ENCODE results near the gene DLG5.

DLG5 gene

DNA sequence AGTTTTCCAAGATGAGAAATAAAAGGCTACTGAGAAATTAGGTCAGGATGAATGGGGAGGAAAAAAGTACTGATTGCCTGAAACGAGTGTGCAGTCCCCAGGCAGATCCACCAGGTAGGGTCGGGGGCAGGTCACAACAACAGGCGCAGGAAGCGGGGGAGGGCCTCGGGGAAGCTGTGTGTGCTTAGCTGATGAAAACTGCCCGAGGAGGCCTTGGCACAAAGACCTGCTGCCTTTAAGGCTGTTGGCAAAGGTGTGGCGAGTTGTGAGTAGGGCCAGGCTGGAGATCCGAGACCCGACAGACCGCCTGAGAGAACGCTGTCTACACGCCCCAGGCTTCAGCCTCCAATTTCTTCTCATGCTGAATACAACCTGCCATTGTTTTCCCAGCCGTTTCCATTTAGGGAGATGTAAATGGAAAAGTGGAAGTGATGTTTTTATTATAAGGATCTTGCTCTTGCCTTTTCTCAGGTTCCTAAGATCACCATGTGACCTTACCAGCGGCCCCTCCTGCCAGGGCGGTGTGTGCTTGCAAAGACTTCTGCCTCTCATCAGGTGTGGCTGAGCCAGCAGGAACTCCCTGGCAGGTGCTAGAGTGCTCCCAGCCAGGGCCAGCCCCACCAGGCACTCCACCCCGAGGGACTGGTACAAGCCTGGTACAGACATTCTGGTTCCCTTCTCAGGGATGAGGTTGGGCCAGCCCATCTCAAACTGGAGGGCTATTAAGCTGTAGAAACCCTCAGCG is 60.8 kb downstream of the DLG5 start:
- DNase-seq, result no peak

DNA sequence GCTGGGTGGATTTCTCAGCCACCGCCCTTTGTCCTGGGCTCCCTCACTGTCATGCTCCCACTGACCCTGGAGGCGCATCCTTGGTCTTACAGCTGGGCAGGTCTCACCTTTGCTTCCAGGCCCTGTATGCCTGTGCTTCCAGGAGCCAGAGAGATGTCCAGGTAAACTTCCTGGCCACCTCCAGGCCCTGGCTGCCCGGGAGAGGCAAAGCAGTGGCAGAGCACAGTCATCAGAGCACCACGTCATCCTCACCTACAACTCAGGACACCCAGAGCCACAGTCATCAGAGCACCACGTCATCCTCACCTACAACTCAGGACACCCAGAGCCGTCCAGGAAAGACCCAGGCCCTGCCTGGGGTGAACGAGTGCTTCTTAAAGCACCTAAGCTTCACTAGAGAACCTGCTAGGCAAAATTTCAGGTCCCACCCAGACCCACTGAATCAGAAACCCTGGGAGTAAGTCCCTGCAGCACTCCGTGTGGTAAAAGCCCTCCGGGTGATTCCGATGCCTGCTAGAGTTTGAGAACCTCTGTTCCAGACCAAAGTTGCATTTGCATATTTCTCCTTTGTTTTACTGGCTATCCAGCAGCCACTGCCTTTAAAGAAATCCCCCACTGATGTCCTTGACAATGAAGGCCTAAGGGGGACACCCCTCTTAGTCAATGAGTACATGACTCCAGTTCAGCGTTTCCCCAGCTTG is 62.3 kb downstream of the DLG5 start:
- no peak for DNase-seq

GRCh38 chr10:77863446-77863845 is 63.1 kb downstream of the DLG5 start:
- DNase-seq, result no peak

DNA sequence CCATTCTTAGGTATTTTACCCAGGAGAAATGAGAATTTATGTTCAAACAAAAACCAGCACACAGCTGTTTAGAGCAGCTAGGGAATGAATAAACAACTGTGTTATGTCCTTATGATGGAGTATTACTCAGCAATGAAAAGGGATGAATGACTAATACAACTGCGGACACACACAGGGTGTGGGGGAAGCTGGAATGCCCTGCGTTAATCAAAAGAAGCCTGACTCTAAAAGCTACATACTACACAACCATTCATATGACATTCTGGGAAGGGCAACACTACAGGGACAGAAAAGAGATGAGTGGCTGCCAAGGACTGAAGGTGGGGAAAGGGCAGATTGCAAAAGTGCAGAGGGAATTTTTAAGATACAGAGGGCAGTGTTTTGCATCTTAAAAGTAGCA is 64.0 kb downstream of the DLG5 start:
- DNase-seq, result no peak

DNA sequence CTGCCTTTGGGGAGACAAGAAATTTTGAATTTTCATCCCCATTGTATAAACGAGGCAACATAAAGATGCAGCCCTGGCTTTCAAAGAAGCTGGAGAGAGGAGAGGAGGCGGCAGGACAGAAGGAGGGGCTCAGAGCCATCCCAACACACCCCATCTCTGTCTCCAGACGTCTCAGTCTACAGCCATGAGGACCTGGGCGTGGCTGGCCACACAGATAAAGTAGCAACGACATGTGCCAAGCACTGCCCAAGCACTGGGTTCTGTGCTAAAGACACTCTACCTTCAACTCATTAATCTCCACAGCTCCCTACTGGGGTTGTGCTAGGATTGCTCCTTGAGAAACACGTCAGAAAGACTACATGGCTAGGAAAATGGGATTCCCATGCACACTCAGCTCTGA is 65.2 kb downstream of the DLG5 start:
- DNase-seq, result no peak

GRCh38 chr10:77859865-77860282 is 66.7 kb downstream of the DLG5 start:
- no peak for DNase-seq

GRCh38 chr10:77859200-77859864 is 67.2 kb downstream of the DLG5 start:
- no peak for DNase-seq

- no peak for DNase-seq
Observed at GRCh38 chr10:77857272-77857671, 69.3 kb downstream of the DLG5 start.

- no peak for DNase-seq
Observed at GRCh38 chr10:77856566-77856965, 70.0 kb downstream of the DLG5 start.

DNA sequence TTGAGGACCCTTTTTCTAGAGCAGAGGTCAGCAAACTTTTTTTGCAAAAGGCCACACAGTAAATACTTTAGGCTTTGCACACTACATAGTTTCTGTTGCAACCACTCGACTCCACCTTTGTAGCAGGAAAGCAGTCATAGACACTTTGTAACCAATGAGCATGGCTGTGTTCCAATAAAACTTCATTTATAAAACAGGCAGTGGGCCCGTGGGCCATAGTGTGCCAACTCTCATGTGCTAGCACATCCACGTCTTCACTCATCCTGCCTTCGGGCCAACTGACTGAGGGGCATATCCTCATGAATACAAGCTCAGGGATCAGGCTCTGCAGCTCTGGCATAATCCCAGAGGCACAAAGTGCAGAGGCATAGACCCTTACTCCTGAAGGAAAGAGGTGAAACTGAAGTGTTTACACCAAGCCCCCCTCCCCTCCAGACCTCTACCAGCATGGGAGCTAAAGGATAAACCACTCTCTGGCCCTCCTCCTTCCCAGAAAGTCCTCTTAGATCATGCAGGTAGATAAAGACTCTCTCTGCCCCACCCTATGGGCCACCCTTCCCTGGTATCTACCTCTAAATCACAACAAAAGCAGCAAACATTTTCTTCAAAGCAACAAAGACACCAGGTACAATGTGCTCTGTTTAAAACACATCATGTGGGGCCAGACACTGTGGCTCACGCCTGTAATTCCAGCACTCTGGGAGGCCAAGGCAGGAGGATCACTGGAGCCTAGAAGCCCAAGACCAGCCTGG is 71.0 kb downstream of the DLG5 start:
- DNase-seq, result no peak

DNA sequence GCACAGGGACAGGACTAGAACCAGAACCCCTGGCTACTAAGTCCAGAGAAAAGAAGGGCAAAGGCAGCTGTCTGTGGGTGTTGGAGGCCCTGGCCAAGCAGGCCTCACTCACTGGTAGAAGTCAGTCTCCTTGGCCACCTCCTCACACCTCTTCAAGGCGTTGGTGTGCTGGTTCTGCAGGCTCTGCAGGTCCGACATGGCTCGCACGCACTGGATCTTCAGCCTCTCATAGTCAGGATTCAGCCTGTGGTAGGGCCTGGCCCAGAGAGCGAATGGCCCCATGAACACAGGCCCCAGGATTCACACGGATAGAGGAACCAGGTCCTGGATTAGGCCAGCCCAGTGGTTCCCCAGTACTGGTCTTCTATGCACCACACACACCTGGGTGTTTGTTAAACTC is 72.4 kb downstream of the DLG5 start:
- no peak for DNase-seq

- DNase-seq, result no peak
Observed at GRCh38 chr10:77853256-77853655, 73.3 kb downstream of the DLG5 start.

- DNase-seq, result no peak
Observed at GRCh38 chr10:77850620-77851231, 75.8 kb downstream of the DLG5 start.

- DNase-seq, result no peak
Observed at GRCh38 chr10:77849039-77849664, 77.4 kb downstream of the DLG5 start.

DNA sequence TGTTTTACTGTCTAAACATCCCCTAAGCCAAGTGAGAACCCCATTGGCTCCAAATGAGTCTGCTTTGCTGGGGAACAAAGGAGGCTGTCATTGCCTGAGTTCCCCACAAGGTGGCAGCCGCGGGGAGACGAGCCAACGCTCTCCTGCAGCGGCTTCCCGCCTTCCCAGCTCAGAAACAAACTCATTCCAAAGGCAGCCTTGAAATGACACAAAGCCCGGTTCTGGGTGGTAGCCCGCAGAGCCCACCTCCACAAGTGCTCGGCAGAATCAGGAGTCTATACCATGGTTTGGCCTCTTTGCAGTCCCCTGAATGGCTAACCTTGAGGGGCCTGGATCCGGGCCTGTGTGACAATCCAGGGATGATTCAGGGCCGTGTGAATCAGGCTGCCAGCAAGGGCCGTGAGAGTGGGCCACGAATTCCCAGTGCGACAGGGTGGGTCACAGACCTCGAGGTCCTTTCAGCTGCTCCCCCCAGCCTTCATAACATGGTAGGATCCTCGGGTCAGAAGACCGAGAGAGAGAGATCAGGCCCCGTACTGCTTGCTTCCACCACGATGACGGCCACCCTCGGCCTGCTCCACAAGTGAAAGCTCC is 79.7 kb downstream of the DLG5 start:
- DNase-seq, result peak; percentile 58

DNA sequence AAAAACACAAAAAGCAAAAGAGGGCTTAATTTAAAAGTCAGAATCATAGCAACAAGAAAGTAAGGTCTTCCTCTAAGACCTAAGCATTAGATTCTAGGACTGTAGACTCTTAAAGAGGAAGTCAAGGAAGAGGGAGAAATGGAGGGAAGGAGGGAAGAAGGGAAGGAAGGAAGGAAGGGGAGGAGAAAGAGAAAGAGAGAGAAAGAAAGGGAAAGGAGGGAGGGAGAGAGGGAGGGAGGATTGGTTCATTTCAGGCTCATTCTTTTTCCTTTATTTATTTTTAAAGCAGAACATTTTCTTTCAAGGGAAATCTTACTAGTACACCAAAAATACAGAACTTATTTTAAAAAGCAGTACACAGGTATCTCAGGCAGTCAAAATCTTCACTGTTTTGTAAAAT is 81.1 kb downstream of the DLG5 start:
- DNase-seq, result no peak

DNA sequence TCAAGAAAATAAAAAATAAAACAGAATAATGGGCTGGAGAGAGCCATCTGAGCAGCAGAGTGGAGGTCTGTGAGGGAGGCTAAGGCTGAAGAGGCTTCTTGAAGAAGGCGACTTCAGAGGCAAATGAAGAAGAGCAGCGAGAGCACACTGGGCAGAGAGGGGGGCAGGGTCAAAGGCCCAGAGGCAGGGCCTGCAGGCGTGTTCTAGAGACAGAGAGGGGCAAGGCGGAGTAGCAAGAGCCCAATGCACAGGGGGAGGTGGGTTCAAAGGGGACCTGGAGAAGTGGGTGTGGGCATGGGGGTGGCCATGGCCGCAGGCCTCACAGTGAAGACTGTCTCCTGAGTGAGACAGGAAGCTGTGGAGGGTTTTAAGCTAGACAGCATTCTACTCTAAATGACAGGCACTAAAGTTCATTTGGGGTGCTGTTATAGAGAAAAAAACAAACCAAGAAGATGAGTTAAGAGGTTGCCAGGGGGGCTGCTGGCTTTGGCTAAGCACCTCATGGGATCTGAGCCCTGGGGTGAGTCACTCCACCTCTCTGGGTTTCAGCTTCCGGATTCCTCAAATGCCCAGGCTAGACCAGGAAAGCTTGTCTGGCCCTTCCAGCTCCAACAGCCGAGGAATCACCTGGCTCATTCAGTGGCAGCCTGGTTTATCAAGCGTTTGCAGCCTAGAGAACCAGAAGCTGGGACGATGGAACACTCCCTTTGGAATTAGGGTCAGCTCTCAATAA is 81.7 kb downstream of the DLG5 start:
- no peak for DNase-seq

DNA sequence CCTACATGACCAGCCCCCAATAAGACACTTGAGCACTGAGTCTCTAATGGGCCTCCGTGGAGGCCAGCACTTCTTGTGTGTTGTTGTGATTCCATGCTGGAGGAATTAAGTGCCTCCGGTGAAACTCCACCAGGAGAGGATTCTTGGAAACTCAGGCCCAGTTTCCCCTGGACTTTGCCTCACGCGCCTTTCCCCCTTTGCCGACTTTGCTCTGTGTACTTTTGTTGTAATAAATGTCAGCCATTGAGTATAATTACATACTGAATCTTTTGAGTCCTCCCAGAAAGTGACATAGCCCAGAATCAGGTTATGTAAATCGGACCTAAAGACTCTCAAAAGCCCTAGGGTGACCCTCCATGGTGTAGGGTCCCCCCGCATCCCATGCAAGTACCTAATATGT is 82.4 kb downstream of the DLG5 start:
- no peak for DNase-seq

DNA sequence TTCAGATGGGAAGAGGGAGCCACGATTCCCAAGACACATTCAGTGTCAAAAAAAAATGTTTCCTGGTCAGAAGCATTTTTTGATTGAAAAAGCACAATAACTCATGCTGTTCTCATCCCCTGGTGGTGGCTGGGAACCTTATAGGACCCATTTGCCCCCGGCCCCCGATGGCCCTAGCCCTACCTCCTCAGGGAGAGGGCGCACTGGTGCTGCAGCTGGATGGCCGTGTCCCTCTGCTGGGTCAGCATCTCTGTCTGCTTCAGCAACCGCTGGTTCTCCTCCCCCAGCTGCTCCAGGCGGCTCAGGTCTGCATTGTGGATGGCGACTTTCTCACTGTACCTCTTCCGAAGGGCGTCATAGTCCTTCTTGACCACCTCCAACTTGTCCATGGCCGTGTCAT is 83.3 kb downstream of the DLG5 start:
- no peak for DNase-seq

GRCh38 chr10:77842652-77843212 is 83.8 kb downstream of the DLG5 start:
- DNase-seq, result no peak

Data from CD4-positive, alpha-beta T cell treated with Interleukin-4 for 4 hours (primary cell).